ENCODE measurements around the gene CNBD2. TPM values are rescaled to one million over a fixed set of nuclear protein-coding genes. Genes with fewer than 3 reads are reported as not detected.
"Not testable (repeated sequence)": the region's sequence is repeated elsewhere in the genome, so short reads cannot be mapped to it uniquely, and the experiment has no call there.

Gene CNBD2
- total RNA-seq, 2 donors from 2014 or later, result 11.7 to 16.6 TPM

DNA sequence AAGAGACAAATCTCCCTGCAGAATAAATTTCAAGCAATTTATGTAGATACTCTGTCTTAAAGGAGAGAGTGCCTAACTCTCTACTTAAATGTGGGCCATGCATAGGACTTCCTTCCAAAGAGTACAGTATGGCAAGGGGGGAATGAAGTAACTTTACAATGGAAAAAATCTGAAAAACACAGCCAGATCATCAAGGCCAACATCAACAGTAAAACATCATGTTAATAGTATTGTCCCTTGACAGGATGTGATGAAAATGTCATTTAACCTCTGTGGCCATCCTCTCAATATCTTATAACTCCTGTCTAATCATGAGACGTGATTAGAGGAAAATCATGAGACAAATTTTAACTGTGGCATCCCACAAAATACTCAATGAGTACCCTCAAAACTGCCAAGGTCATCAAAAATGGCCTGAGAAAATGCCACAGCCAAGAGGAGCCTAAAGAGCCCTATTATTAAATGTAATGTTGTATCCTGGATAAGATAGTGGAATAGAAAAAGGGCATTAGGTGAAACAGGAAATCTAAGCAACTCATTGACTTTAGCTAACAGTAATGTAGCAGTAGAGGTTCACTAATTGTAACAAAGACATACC is 47.5 kb downstream of the CNBD2 start:
- Mint-ChIP-seq H3K4me3 (no peak overlapping the region), H3K36me3 (ENCODE audit: low read depth) (no peaks in the 10 kb centered on the region), H3K27me3 (peaks cover 13% of the 10 kb centered on the region), H3K27ac (no peak overlapping the region), H3K4me1 (no peaks in the 10 kb centered on the region)
- H3K9me3 ChIP-seq (ENCODE audit: control insufficient read depth, low read length, poor library complexity, severe bottlenecking), result no peaks in the 10 kb centered on the region
- DNase-seq (no peak), ATAC-seq (no peak)

DNA sequence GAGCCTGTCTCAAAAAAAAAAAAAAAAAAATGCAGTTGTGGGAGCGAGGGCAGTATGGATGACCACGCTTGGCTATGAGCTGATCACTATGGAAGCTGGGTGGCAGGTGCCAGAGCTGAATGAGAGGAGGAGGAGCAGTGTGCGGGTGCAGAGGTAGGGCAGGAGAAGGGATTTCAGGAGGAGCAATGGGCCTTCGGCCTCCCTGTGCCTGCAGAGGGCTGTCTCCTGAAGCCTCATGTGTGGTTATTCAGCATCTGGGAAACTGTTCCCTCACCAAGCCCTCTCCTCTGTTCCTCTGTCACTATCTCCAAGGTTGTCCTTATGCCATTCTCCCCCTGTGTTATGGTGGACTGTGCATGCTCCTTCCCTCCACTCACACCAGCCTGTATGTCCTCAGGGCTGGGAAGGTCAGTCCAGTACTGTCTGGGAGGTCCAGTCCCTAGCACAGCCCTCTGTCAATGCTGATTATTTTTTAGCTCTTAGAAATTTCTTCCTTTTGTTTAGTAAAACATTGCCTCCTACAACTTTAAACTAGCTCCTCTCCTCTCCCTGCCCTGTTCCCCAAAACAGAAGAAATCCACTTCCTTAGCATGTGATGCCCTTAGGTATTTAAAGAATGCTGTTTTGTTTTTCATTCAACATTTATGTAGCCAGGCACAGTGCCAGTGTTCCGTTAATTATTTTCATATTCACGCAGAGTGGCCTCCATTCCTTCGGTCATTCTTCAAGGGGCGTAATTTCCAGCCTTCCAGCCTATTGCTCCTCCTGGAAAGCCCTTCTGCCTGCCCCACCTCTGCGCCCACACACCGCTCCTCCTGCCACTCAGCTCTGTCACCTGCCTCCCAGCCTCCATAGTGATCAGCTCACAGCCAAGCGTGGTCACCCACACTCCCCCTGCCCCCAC is 48.9 kb downstream of the CNBD2 start:
- no peaks in the 10 kb centered on the region for H3K9me3 ChIP-seq (ENCODE audit: control insufficient read depth, low read length, poor library complexity, severe bottlenecking)
- no peak for DNase-seq
- Mint-ChIP-seq H3K27me3 (peaks cover 20% of the 10 kb centered on the region), H3K27ac (no peak overlapping the region), H3K36me3 (ENCODE audit: low read depth) (no peaks in the 10 kb centered on the region), H3K4me3 (peak overlapping the region; percentile 31), H3K4me1 (no peaks in the 10 kb centered on the region)
- no peak for ATAC-seq

DNA sequence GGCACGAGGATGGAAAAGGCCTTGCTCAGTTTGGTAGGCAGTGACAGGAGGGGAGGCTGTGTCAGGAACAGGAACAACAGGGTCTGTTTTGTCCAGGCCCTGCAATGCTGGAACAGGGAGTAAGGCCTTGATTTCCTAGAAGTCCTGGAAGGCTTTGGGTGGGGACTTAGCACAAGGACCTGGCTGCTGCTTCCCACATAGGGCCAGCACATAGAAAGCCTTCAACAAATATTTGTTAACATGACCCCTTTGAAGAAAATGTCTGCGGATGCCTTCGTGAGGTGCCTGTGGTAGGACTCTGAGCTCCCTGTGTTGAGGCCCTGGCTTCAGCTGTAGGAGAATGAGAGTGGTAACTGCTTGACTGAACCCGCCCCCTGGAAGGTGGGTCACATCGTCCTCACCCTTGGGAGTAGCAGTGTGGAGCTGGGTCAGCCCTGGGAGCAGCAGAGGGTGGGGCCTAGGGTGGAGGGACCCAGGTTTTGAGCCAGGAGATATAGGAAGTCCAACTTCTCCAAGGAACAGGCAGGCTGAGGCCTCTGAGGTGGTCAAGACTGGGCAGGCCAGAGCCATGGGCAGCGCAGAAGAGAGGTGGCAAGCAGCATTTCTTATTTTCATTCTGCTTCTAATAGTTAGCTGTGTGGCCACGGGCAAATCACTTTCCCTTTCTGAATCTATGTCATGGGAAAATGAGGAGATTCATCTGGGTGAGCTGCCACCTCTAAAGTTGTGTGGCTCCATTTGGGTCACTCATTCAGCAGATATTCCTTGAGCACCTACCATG is 50.0 kb downstream of the CNBD2 start:
- Mint-ChIP-seq H3K27me3 (peaks cover 20% of the 10 kb centered on the region), H3K27ac (no peak overlapping the region), H3K4me1 (no peaks in the 10 kb centered on the region), H3K36me3 (ENCODE audit: low read depth) (no peaks in the 10 kb centered on the region), H3K4me3 (no peak overlapping the region)
- no peaks in the 10 kb centered on the region for H3K9me3 ChIP-seq (ENCODE audit: control insufficient read depth, low read length, poor library complexity, severe bottlenecking)
- ATAC-seq, result no peak
- no peak for DNase-seq

DNA sequence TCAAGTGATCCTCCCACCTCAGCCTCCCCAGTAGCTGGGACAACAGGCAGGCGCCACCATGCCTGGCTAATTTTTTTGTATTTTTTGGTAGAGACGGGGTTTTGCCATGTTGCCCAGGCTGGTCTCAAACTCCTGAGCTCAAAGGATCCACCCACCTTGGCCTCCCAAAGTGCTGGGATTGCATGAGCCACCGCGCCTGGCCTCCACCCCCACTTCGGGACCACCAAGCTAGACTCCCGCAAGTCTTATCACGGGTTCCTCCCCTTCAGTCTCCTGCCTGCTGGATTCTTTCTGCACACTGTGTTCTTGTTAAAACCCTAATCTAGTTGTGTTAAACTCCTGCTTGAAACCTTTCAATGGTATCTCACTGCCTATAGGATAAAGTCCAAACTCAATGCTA is 57.7 kb downstream of the CNBD2 start:
- not testable (repeated sequence) for DNase-seq; H3K36me3 Mint-ChIP-seq (ENCODE audit: low read depth); H3K4me3 Mint-ChIP-seq; H3K4me1 Mint-ChIP-seq; H3K9me3 ChIP-seq (ENCODE audit: control insufficient read depth, low read length, poor library complexity, severe bottlenecking); H3K27ac Mint-ChIP-seq; ATAC-seq
- peaks cover 33% of the 10 kb centered on the region for H3K27me3 Mint-ChIP-seq

DNA sequence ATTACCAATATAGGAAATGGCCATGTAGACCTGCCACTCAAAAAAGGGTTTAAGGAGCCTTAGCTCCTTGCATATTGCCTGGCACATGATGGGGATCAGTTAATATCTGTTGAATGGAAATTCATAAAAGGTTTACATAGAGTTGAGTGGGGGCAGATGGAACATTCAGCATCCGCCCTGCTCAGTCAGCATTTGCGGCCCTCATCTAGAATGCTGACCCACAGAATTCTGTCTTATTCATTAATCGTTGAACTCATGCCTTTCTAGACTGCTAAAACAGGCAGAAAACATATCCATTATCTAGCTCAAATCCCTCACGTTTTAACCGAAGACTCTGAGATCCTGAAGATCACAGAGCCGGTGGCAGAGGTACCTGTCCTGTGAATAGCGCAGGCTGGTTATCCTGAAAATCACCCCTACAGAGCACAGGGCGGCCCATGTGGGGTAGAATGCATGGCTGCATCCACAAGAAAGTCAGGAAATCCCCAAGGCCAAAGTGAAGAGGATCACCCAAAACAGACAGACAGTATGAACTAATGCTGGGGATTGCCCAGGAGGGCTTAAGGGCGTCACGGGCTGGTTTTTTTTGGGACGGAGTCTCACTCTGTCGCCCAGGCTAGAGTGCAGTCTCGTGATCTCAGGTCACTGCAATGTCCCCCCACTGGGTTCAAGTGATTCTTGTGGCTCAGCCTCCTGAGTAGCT is 59.9 kb downstream of the CNBD2 start:
- H3K9me3 ChIP-seq (ENCODE audit: control insufficient read depth, low read length, poor library complexity, severe bottlenecking), result no peaks in the 10 kb centered on the region
- DNase-seq, result no peak
- Mint-ChIP-seq H3K27me3 (peaks cover 28% of the 10 kb centered on the region), H3K4me3 (no peak overlapping the region), H3K27ac (no peak overlapping the region), H3K4me1 (peaks cover 4% of the 10 kb centered on the region), H3K36me3 (ENCODE audit: low read depth) (peaks cover 4% of the 10 kb centered on the region)
- no peak for ATAC-seq

DNA sequence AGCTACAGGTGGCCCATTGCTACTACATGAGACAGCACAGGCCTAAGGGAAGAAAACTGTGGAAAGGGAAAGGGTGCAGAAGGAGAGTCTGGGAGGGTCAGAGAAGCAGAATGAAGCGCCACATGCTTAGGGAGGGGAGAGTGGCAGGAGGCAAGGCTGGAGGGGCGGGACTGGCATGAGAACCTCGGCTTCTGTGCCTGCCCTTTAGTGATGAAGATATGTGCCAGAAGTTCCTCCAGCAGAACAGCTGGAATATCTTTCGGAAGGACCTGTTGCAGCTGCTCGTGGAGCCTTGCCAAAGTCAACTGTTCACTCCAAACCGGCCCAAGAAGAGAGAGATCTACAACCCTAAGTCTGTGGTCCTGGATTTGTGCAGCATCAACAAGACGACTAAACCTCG is 61.8 kb downstream of the CNBD2 start:
- Mint-ChIP-seq H3K36me3 (ENCODE audit: low read depth) (peaks cover 4% of the 10 kb centered on the region), H3K4me3 (no peak overlapping the region), H3K27me3 (peaks cover 28% of the 10 kb centered on the region), H3K4me1 (peaks cover 4% of the 10 kb centered on the region), H3K27ac (no peak overlapping the region)
- DNase-seq (no peak), ATAC-seq (no peak)
- H3K9me3 ChIP-seq (ENCODE audit: control insufficient read depth, low read length, poor library complexity, severe bottlenecking), result no peaks in the 10 kb centered on the region

DNA sequence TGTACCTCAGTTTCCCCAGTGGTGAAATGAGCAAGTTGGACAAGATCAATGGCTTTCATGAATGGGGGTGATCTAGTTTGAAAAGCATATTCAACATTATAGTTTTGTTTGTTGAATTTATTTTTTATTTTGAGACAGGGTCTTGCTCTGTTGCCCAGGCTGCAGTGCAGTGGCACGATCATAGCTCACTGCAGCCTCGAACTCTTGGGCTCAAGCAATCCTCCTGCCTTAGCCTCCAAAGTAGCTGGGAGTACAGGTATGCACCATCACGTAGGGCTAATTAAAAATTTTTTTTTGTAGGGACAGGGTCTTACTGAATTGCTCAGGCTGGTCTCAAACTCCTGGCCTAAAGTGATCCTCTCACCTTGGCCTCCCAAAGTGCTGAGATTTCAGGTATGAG is 63.4 kb downstream of the CNBD2 start:
- Mint-ChIP-seq H3K27ac (no peak overlapping the region), H3K36me3 (ENCODE audit: low read depth) (no peaks in the 10 kb centered on the region), H3K27me3 (peaks cover 20% of the 10 kb centered on the region), H3K4me1 (peaks cover 2% of the 10 kb centered on the region), H3K4me3 (no peak overlapping the region)
- H3K9me3 ChIP-seq (ENCODE audit: control insufficient read depth, low read length, poor library complexity, severe bottlenecking), result no peaks in the 10 kb centered on the region
- DNase-seq (no peak), ATAC-seq (no peak)

DNA sequence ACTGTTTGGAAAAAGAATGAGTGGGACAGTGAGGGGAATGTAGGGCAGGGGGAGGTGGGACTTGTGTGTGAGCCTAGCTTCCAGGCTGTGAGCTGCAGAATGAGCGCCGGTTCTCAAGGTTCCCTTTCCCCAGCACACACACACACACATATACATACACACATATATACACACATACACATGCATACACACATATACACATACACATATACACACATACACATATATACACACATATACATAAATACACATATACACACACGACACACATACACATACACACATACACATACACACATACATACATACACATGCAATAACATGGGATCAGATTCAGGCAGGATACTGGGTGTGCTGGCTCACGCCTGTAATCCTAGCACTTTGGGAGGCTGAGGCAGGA is 66.5 kb downstream of the CNBD2 start:
- ATAC-seq (no peak), DNase-seq (no peak)
- Mint-ChIP-seq H3K27me3 (peaks cover 12% of the 10 kb centered on the region), H3K36me3 (ENCODE audit: low read depth) (no peaks in the 10 kb centered on the region), H3K27ac (peak overlapping the region; percentile 24), H3K4me1 (peaks cover 2% of the 10 kb centered on the region), H3K4me3 (no peak overlapping the region)
- no peaks in the 10 kb centered on the region for H3K9me3 ChIP-seq (ENCODE audit: control insufficient read depth, low read length, poor library complexity, severe bottlenecking)

DNA sequence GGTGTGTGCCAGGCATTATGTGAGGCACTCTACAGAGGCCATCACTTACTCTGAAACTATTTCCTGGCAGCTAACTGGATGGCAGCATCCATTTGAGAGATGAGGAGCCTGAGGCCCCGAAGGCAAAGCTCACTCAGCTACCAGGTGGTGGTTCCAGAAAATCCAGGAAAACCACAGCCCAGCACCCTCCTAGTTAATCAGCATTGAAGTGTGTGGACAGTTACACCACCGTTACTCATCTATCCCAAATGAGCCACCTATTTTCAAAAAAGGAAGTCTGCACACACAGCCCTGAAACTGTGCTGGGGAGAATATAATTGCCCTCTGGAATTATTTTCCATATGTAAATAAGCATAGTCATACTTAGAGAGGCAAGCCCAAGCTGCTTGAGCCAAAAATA is 67.4 kb downstream of the CNBD2 start:
- DNase-seq (no peak), ATAC-seq (no peak)
- no peaks in the 10 kb centered on the region for H3K9me3 ChIP-seq (ENCODE audit: control insufficient read depth, low read length, poor library complexity, severe bottlenecking)
- Mint-ChIP-seq H3K36me3 (ENCODE audit: low read depth) (no peaks in the 10 kb centered on the region), H3K27ac (peak overlapping the region; percentile 24), H3K4me1 (no peaks in the 10 kb centered on the region), H3K4me3 (no peak overlapping the region), H3K27me3 (peaks cover 3% of the 10 kb centered on the region)

DNA sequence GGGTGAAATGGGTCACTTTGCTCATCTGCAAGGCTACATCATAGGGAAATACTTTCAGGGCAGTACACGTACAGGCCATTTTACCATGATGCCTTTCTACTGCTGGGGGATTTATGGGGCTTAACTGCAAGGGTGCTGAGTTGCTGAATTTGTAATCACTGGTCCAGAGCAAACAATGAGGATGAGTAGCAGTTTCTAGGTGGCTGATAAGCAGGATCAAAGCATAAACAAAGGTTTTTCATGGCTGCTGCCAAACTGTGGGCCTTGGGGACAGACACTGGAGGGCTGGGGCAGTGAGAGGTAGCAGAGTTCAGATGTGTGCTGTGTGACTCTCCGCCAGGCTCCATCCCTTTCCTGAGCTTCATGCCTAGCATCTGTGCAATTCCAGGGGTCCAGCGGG is 68.3 kb downstream of the CNBD2 start:
- Mint-ChIP-seq H3K36me3 (ENCODE audit: low read depth) (no peaks in the 10 kb centered on the region), H3K27me3 (no peaks in the 10 kb centered on the region), H3K27ac (no peak overlapping the region), H3K4me1 (peaks cover 5% of the 10 kb centered on the region), H3K4me3 (no peak overlapping the region)
- ATAC-seq (no peak), DNase-seq (no peak)
- H3K9me3 ChIP-seq (ENCODE audit: control insufficient read depth, low read length, poor library complexity, severe bottlenecking), result no peaks in the 10 kb centered on the region

DNA sequence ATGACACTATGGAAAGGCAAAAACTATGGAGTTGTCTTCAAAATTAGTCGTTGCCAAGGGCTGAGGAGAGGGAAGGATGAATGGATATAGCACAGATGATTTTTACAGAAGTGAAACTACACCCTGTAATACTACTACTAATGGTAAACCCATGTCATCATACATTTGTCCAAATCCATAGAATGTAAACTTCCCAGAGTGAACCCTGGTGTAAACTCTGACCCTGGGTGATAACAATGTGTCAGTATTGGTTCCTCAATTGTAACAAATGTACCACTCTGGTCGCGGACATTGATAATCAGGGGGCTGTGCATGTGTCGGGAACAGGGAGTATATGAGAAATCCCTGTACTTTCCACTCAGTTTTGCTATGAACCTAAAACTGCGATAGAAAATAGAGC is 72.2 kb downstream of the CNBD2 start:
- H3K27ac Mint-ChIP-seq, result no peak overlapping the region
- H3K4me1 Mint-ChIP-seq, result peaks cover 9% of the 10 kb centered on the region
- no peaks in the 10 kb centered on the region for H3K9me3 ChIP-seq (ENCODE audit: control insufficient read depth, low read length, poor library complexity, severe bottlenecking)
- DNase-seq, result no peak
- no peak overlapping the region for H3K4me3 Mint-ChIP-seq
- no peak for ATAC-seq
- no peaks in the 10 kb centered on the region for H3K36me3 Mint-ChIP-seq (ENCODE audit: low read depth)
- H3K27me3 Mint-ChIP-seq, result no peaks in the 10 kb centered on the region

DNA sequence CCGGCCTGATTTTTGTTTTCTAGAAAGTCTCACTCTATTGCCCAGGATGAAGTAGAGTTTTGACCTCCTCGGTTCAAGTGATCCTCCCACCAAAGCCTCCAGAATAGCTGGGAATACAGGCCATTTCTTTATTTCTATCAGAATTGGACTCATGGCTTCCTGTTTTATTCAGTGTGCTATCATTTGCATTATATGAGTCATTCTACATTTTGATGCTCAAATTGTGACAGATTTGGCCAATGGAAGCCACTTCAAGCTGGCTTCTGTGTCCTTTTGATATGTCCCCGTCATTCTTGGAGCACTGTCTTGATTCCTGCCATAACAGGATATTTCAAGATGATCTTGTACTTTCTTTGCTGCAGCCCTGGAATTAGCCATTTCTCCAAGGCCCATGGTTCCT is 75.1 kb downstream of the CNBD2 start:
- no peaks in the 10 kb centered on the region for H3K9me3 ChIP-seq (ENCODE audit: control insufficient read depth, low read length, poor library complexity, severe bottlenecking)
- ATAC-seq (no peak), DNase-seq (no peak)
- H3K36me3 Mint-ChIP-seq (ENCODE audit: low read depth), result no peaks in the 10 kb centered on the region
- peaks cover 24% of the 10 kb centered on the region for H3K4me1 Mint-ChIP-seq
- no peak overlapping the region for H3K27ac Mint-ChIP-seq
- H3K4me3 Mint-ChIP-seq, result no peak overlapping the region
- H3K27me3 Mint-ChIP-seq, result no peaks in the 10 kb centered on the region

All from T-helper 17 cell (primary cell).